HG02938 (cell line): ENCODE results near the gene CXCR6.

Experiments used
- ATAC-seq: cut with Tn5 transposase; IDR thresholded peaks from one replicate; pipeline ENCODE4 v1.9.1; 2021; ENCODE audit warnings: mild to moderate bottlenecking, moderate library complexity; ENCODE audit not compliant: unreplicated experiment

Gene CXCR6

DNA sequence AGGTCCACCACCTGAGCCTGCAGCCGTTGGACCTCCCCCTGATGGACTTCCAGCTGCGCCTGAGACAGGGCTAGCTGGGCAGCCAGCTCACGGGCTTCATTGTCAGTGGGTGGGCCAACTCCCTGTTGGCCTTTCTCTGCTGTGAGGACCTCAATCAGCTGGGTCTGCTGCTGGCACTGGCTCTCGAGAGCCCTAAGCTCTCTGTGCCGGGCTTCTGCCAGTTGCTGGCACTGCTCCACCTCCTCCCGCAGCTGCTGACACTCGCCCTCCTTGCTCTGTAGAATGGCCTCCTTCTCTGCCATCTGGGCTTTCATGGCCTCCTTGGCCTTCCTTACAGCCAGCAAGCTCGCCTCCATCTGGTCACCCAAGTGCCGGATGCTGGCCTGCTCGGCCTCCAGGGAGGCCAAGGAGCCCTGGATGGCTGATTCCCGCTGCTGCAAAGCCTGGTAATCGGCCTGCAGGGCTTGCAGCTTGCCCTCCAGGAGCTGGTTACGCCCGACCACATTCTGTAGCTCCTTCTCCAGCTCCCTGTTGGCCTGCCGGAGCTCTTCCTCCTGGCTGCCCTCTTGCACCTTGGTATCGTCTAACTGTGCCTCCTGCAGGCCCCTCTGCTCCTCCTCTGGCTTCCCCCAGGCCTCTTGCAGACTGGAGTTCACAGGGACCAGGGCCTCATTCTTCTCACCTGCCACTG lies 23.8 kb downstream of the CXCR6 start:
- no peak for ATAC-seq

DNA sequence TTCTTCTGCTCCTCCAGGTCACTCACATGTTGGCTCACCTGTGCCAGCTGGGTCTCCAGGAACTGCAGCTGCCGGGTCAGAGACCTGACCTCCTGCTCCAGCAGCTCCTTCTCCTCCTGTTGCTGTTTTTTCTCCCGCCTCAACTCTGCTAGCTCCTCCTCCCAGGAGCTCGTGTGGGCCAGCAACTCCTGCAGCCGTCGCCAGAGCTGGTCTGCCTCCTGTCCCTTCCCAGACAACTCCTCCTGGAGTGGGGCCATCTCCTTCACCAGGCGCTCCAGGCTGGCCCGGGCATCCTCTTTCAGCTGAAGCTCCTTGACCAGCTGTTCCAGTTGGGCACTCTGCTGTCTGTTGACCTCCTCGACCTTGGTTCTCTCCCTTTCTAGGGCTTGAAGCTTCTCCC lies 24.5 kb downstream of the CXCR6 start:
- ATAC-seq: no peak

- no peak for ATAC-seq
These were observed 24.9 kb downstream of the CXCR6 start for GRCh38 chr3:45968149-45968548.

- no peak for ATAC-seq
These were observed 25.4 kb downstream of the CXCR6 start for GRCh38 chr3:45968706-45969105.

GRCh38 chr3:45969116-45969515 lies 25.9 kb downstream of the CXCR6 start:
- no peak for ATAC-seq

GRCh38 chr3:45969953-45970352 lies 26.7 kb downstream of the CXCR6 start:
- ATAC-seq: no peak

DNA sequence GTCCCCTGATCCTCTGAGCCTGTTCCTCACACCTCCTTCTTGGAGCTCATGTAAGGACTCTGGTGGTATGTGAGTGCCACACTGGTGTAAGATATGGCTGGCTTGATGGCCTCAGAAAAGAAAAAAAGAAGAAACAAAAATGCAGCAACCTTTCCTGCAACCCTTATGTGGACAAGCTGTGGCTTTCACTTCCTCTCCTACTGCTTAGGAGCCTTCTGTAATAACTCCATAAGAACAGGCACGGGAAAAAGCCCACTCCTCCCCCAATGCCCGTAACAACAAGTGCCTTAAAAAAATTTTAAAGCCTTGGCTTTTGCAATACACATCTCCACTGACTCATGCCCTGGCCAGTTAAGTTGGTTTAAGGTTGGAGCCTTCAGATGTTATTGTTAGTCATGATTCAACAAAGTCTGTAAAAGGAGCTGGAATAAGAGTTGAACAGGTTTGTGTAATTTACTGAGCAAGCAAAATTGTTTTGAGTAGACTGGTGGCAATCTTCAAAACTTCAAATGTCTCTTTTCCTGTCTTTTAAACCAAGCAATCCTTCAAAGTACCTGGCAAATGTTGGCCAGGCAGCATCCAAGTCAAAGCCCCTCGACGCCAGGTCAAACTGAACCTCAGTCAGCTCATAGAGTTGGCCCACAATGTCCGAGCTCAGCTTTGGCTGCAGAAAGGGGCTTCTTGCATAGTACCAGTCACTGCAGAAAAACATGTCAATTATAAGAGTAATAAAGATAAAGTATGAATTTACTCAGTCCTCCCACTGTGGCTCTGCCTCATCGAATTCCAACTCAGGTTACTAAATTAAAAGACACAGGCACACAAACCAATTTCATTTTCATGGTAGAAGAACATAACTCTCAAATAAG lies 29.5 kb downstream of the CXCR6 start:
- ATAC-seq: no peak

DNA sequence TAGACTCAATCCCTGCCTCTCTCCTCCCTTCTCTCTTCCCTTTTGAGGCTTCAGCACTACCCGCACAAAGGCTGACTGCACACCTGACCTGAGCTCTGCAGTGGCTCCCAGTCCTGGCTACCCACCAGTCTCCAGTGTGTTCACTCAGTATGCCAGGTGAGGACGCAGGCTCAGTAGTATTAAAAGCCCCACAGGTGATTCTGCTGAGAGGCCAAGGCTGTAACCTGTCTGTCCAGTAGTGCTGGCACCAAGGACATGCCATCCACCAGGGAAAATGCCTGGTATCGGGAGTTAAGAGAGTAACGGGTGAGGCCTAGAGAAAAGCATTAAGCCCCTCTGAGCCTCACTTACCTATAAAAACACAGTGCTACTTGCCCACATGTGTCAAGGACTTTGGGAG lies 31.4 kb downstream of the CXCR6 start:
- no peak for ATAC-seq

DNA sequence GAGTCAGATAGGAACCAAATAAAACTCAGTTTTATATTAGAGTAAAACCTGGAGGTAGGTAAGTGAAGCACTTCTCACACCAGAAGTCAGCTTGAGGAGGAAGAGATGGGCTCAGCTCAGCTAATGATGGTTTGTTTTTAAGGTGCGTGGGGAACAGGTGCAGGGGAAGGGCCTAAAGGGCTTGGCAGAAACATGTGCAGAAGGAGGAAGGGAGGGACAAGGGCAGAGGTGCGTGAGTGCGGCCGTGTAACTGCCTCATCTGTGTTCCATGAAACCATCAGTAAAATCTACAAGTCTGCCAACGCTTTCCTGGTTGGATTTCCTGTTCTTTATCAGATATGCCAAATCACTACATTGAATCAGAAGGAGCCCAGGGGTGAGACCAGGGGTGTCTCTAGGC lies 32.4 kb downstream of the CXCR6 start:
- no peak for ATAC-seq

DNA sequence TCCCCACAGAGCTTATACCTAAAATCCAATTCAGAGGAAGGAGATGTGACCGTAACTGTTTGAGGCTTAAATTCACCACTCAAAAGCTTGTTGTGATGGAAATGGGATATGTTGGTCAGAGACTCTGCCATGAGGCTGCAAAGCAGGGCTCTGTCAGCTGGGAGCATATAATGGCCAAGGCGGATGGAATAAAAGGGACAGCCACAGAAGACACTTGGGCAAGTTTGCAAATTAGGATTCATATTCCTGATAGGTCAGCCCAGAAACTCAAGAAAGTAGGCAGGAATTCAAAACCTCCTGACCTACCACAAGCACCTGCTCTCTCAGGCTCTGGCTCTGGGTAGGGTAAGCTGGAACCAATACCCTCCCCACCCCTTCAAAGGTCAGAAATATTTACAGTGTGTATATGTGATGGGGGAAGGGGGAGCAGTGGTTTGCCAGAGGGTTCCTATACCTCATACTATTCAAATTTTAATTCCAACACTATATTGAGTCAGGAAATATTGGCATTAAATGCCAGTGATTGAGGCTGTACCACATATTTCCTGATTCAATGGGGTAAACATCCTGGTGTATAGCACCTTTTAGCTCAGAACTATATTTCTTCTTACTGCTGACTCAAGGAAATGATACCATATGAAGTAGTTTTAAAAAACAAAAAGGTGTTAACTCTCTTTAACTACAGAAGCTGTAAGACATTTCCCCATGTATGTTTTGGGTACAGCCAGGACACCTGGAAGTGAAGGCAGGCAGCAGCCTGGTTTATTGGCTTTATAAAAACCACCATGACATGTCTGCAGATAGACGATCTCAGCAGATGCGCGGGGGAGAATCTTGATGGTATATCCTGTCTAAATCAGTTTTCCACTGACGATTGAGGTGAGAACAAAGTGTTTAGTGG lies 33.2 kb downstream of the CXCR6 start:
- ATAC-seq: no peak

- no peak for ATAC-seq
These were observed 34.9 kb downstream of the CXCR6 start for GRCh38 chr3:45978006-45978761.

GRCh38 chr3:45979378-45979777 lies 36.1 kb downstream of the CXCR6 start:
- no peak for ATAC-seq

DNA sequence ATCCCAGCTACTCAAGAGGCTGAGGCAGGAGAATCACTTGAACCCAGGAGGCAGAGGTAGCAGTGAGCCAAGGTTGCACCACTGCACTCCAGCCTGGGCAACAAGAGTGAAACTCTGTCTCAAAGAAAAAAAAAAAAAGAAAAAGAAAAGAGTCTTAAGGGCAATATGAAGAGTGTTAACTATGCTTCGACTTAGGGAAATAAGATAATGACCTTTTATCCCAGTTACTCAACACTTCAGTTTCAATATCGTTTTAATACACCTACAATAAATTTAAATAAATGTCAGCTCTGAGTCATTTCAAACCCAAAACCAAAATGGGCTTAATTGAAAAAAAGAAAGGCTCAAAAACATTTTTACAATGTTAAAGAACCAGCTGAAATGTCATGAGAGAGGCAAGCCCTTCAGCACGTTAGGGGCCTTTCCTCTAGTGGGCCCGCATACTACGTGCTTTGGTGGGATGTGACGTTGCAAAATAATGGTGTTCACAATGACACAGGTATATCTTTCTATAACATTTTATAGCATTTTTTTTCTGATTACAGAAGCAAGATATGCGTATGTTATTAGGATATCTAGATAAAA lies 37.1 kb downstream of the CXCR6 start:
- no peak for ATAC-seq

DNA sequence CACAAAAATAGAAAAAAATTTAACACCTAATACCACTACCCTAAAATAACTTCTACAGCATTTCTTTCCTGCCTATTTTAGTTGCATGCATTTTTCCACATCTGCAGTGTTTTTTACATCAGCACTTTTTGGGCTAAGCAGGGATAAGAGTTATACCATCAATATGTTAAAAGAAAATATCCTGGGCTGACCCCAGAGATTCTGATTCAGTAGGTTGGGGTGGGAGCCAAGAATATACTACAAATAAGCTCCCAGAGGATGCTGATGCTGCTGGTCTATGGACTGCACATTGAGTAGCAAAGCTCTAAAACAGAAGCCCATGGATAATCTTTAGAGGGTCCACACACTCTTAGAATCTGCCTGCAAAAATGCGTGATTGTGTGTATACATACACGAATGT lies 37.6 kb downstream of the CXCR6 start:
- ATAC-seq: no peak

DNA sequence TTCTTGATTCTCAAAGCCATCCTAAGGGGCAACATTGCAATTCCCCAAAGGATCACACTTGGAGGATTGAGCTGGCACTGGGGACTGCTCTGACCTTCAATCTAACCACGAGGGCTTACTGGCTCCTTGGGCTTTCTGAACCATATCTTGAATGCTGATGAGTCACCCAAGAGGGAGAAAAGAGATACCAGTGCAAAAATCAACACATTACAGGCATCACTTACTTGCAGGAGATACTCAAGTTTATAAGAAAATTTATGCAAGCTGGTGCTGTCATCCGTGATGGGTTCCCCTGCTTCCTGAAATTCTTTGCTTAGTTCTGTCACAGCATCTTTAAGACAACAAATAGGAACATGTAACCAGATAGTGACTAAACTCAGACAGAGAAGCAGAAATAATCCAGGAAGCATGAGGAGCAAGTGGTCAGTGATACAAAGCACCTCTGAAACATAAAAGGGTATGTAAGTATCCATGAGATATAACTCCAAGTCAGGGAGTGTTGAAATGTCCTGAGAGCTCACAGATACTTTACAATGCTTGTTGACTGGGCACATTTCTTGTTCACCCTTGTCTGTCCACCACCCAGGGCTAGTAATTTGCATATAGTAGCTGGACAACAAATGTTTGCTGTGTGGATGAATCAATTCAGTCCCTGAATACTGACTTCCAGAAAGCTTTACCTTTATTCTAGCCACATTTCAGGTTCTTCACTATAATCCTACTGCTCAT lies 38.2 kb downstream of the CXCR6 start:
- ATAC-seq: no peak

DNA sequence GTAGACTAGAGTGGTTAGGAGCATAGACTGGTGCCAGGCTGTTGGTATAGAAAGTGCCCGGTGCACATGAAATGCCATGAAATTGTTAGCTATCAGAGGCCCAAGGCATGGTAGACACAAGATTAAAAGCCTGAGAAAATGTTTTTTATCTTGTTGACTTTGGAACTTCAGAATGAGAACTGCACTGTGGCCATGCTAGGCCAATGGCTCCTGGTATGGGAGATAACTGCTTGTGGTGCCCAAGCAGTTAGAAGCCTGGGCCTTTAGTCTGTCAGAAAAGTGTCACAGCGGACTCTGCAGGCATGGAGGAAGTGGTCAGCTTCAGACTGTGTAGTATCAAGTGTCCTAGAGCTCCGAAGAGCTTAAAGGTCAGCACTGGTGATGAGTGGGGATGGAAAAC lies 40.5 kb downstream of the CXCR6 start:
- no peak for ATAC-seq

- no peak for ATAC-seq
These were observed 41.4 kb downstream of the CXCR6 start for GRCh38 chr3:45984331-45985312.

DNA sequence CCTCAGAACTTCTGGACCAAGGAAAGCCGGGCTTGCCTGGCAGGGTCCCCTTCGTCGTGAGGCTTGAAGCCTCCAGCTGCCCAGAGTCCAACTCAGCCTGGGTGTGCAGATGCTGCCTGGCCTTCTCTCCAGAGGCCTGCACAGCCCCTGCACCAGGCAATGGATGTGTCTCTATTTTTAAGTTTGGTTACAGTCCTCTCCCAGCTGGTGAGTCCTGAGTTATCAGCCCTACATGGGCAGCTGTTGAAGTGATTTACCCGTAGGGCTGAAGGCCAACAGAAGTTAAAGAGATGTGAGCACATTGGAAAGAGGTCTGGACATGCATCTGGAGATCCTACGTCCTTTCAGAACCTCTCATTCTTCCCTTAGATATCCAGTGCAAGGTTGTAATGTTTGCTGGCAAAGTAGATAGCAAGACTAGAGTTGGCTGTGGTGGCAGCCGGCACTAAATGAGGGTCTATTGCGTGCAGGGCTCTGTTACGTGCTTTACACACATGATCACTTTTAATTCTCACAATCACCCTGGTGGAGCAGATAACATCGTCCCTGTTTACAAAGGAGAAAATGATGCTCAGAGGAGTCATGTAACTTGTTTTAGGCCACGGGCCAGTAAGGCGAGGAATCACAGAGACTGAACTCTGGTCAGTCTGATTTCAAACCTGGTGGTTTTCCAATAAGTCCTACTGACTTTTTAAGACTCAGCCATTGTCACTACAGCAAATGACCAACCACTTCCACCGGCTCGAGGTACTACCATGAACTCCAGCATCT lies 42.5 kb downstream of the CXCR6 start:
- ATAC-seq: no peak
